Measurements from ENCODE around the gene AFP.

AFP gene

GRCh38 chr4:73414936-73415271, 21.1 kb upstream of the AFP start:
- DNase-seq (ENCODE audit: low spot score), result no peak

GRCh38 chr4:73415807-73416238, 20.2 kb upstream of the AFP start:
- no peak for DNase-seq (ENCODE audit: low spot score)

- DNase-seq (ENCODE audit: low spot score), result no peak
Observed at GRCh38 chr4:73416423-73417087, 19.5 kb upstream of the AFP start.

- DNase-seq (ENCODE audit: low spot score), result no peak
Observed at GRCh38 chr4:73417342-73417741, 18.7 kb upstream of the AFP start.

- no peak for DNase-seq (ENCODE audit: low spot score)
Observed at GRCh38 chr4:73417973-73418372, 18.0 kb upstream of the AFP start.

- DNase-seq (ENCODE audit: low spot score), result no peak
Observed at GRCh38 chr4:73418677-73419076, 17.3 kb upstream of the AFP start.

GRCh38 chr4:73419106-73420038, 16.6 kb upstream of the AFP start:
- peak; percentile 4 for DNase-seq (ENCODE audit: low spot score)

GRCh38 chr4:73420615-73421014, 15.4 kb upstream of the AFP start:
- DNase-seq (ENCODE audit: low spot score), result no peak

GRCh38 chr4:73421708-73422457, 14.1 kb upstream of the AFP start:
- DNase-seq (ENCODE audit: low spot score), result no peak

GRCh38 chr4:73422458-73422752, 13.6 kb upstream of the AFP start:
- no peak for DNase-seq (ENCODE audit: low spot score)

GRCh38 chr4:73423184-73423583, 12.8 kb upstream of the AFP start:
- no peak for DNase-seq (ENCODE audit: low spot score)

- no peak for DNase-seq (ENCODE audit: low spot score)
Observed at GRCh38 chr4:73426666-73427065, 9.4 kb upstream of the AFP start.

- no peak for DNase-seq (ENCODE audit: low spot score)
Observed at GRCh38 chr4:73429118-73429517, 6.9 kb upstream of the AFP start.

- DNase-seq (ENCODE audit: low spot score), result no peak
Observed at GRCh38 chr4:73429826-73430587, 6.0 kb upstream of the AFP start.

- no peak for DNase-seq (ENCODE audit: low spot score)
Observed at GRCh38 chr4:73431813-73432168, 4.2 kb upstream of the AFP start.

GRCh38 chr4:73432169-73433000, 3.6 kb upstream of the AFP start:
- DNase-seq (ENCODE audit: low spot score), result no peak

- no peak for DNase-seq (ENCODE audit: low spot score)
Observed at GRCh38 chr4:73433140-73433539, 2.9 kb upstream of the AFP start.

- DNase-seq (ENCODE audit: low spot score), result no peak
Observed at GRCh38 chr4:73434311-73434710, 1.7 kb upstream of the AFP start.

- no peak for DNase-seq (ENCODE audit: low spot score)
Observed at GRCh38 chr4:73436674-73437557, 895 bp downstream of the AFP start.

GRCh38 chr4:73437558-73437956, 1.5 kb downstream of the AFP start:
- no peak for DNase-seq (ENCODE audit: low spot score)

All from putamen (tissue), 1 donor.